Liver (tissue), 9 donors: ENCODE data around the gene KRT26. TPM values are rescaled to one million over a fixed set of nuclear protein-coding genes. Genes with fewer than 3 reads are reported as not detected.

ENCODE experiments used
- DNase-seq: peaks from one replicate; pipeline ENCODE4 v3.0.0-alpha.2; 2017; ENCODE audit warnings: low spot score
- H3K27ac ChIP-seq, 2 donors: one replicate each; pipeline ENCODE4 v1.7.0; 2013; ENCODE audit warnings: inconsistent platforms in 2 of 2, low read length in 2 of 2, control low read depth in 1 of 2, low read depth in 1 of 2, mild to moderate bottlenecking in 1 of 2
- H3K27me3 ChIP-seq, 4 donors: one replicate each; pipeline versions ENCODE4 v1.6.1 to v1.7.0; 2013; ENCODE audit warnings: low read length in 3 of 4, inconsistent platforms in 1 of 4, mild to moderate bottlenecking in 1 of 4, moderate library complexity in 1 of 4; ENCODE audit not compliant: control insufficient read depth in 4 of 4, insufficient read depth in 4 of 4
- H3K36me3 ChIP-seq, 4 donors: one replicate each; pipeline versions ENCODE4 v1.6.1 to v1.7.0; 2013; ENCODE audit warnings: low read length in 3 of 4, mild to moderate bottlenecking in 3 of 4, low read depth in 1 of 4, moderate library complexity in 1 of 4; ENCODE audit not compliant: control insufficient read depth in 4 of 4, insufficient read depth in 3 of 4
- H3K4me1 ChIP-seq, 4 donors: one replicate each; pipeline versions ENCODE4 v1.6.1 to v1.7.0; 2013; ENCODE audit warnings: low read length in 3 of 4, mild to moderate bottlenecking in 3 of 4, moderate library complexity in 1 of 4; ENCODE audit not compliant: control insufficient read depth in 4 of 4, insufficient read depth in 4 of 4
- H3K4me3 ChIP-seq, 3 donors: one replicate each; pipeline versions ENCODE4 v1.6.1 to v1.7.0; 2013; ENCODE audit warnings: low read length in 3 of 3, control low read depth in 1 of 3, low read depth in 1 of 3, mild to moderate bottlenecking in 1 of 3
- H3K9ac ChIP-seq, 2 donors: one replicate each; pipeline ENCODE4 v1.7.0; 2013; ENCODE audit warnings: low read length in 2 of 2, mild to moderate bottlenecking in 2 of 2, moderate library complexity in 2 of 2, control low read depth in 1 of 2, low read depth in 1 of 2
- H3K9me3 ChIP-seq, 4 donors: one replicate each; pipeline versions ENCODE4 v1.6.1 to v1.7.0; 2013; ENCODE audit warnings: low read length in 3 of 4; ENCODE audit not compliant: control insufficient read depth in 4 of 4
- ATF3 ChIP-seq: IDR thresholded peaks from 2 replicates; pipeline ENCODE4 v1.6.1; 2016; ENCODE audit warnings: antibody characterized with exemption
- EGR1 ChIP-seq, 2 donors: IDR thresholded peaks; 2 replicates each; pipeline ENCODE4 v1.6.1; 2016 to 2018; ENCODE audit warnings: antibody characterized with exemption in 2 of 2, low read depth in 2 of 2
- FOXA1 ChIP-seq: IDR thresholded peaks from 2 replicates; pipeline ENCODE4 v1.6.1; 2016; ENCODE audit warnings: antibody characterized with exemption
- FOXA2 ChIP-seq: IDR thresholded peaks from 2 replicates; pipeline ENCODE4 v1.6.1; 2016; ENCODE audit warnings: antibody characterized with exemption
- GABPA ChIP-seq, 2 donors: IDR thresholded peaks in 1 of 2; conservative IDR thresholded peaks in 1 of 2; 2 replicates each; pipeline ENCODE4 v1.6.1; 2016; ENCODE audit warnings: antibody characterized with exemption in 2 of 2, mild to moderate bottlenecking in 1 of 2, moderate library complexity in 1 of 2
- HNF4A ChIP-seq, 2 donors: conservative IDR thresholded peaks; 2 replicates each; pipeline ENCODE4 v1.6.1; 2016; ENCODE audit warnings: antibody characterized with exemption in 2 of 2, mild to moderate bottlenecking in 2 of 2
- HNF4G ChIP-seq: IDR thresholded peaks from 2 replicates; pipeline ENCODE4 v1.6.1; 2016; ENCODE audit warnings: antibody characterized with exemption
- JUND ChIP-seq, 2 donors: IDR thresholded peaks; 2 replicates each; pipeline ENCODE4 v1.6.1; 2016; ENCODE audit warnings: antibody characterized with exemption in 2 of 2
- NR2F2 ChIP-seq: IDR thresholded peaks from 2 replicates; pipeline ENCODE4 v1.6.1; 2016; ENCODE audit warnings: antibody characterized with exemption
- RAD21 ChIP-seq, 2 donors: IDR thresholded peaks; 2 replicates each; pipeline ENCODE4 v1.6.1; 2016; ENCODE audit warnings: antibody characterized with exemption in 2 of 2, mild to moderate bottlenecking in 2 of 2
- REST ChIP-seq: IDR thresholded peaks from 2 replicates; pipeline ENCODE4 v1.6.1; 2016; ENCODE audit warnings: antibody characterized with exemption, mild to moderate bottlenecking
- RXRA ChIP-seq, 2 donors: IDR thresholded peaks; 2 replicates each; pipeline ENCODE4 v1.6.1; 2017 to 2018; ENCODE audit warnings: antibody characterized with exemption in 2 of 2, mild to moderate bottlenecking in 1 of 2
- SP1 ChIP-seq: IDR thresholded peaks from 2 replicates; pipeline ENCODE4 v1.6.1; 2018; ENCODE audit warnings: antibody characterized with exemption, mild to moderate bottlenecking
- TAF1 ChIP-seq: conservative IDR thresholded peaks from 2 replicates; pipeline ENCODE4 v1.6.1; 2016; ENCODE audit warnings: antibody characterized with exemption, mild to moderate bottlenecking
- YY1 ChIP-seq: IDR thresholded peaks from 2 replicates; pipeline ENCODE4 v1.6.1; 2016; ENCODE audit warnings: antibody characterized with exemption, mild to moderate bottlenecking
- ZBTB33 ChIP-seq: IDR thresholded peaks from 2 replicates; pipeline ENCODE4 v1.6.1; 2016; ENCODE audit warnings: antibody characterized with exemption
- WGBS: extraction: QIAGEN DNeasy Blood & Tissue Kit; methylation state at CpG from one replicate; pipeline ENCODE4 v1.1.7; 2013; 5-methylcytosine and 5-hydroxymethylcytosine counted together
- polyA plus RNA-seq, 2 donors: library from polyadenylated mRNA; stranded (reverse) in 1 of 2; unstranded in 1 of 2; fragments of 200-250 nt in 1 of 2; fragments of >200 nt in 1 of 2; fragmentation: Nextera tagmentation in 1 of 2; extraction: Ambion mirVana in 1 of 2; gene quantifications; one replicate each; pipeline versions ENCODE4 v1.2.1 to v1.2.3, GENCODE V29; 2013 to 2015
- total RNA-seq, 2 donors: library from RNA; depleted of rRNA; stranded (reverse); fragments of >200 nt; gene quantifications; one replicate each; pipeline ENCODE4 v1.2.3, GENCODE V29; 2014
- TF ChIP-seq, protein P1 (sequence below): fragments of 150-350 bp; IDR thresholded peaks from 2 replicates; pipeline ENCODE4 v1.5.1; 2017; ENCODE audit warnings: improper control_type of control experiment, low read depth, low read length; ENCODE audit not compliant: missing input control
- TF ChIP-seq, protein P2 (sequence below): IDR thresholded peaks from 2 replicates; pipeline ENCODE4 v1.6.1; 2016; ENCODE audit warnings: antibody characterized with exemption
- donor health status: healthy.
- donor health status: healthy.
- donor health status: healthy.
- donor health status: healthy.
- donor health status: healthy.

Gene KRT26
- total and polyA plus RNA-seq, 4 donors: not detected

GRCh38 chr17:40730970-40731369 lies 41.0 kb downstream of the KRT26 start:
- no peak for TF ChIP-seq FOXA1
- no peak for TF ChIP-seq SP1
- no peak for TF ChIP-seq HNF4G
- Histone ChIP-seq H3K4me1 (peaks cover 0 to 3% (median 1%) of the 10 kb centered on the region in 4 donors), H3K9me3 (no peaks in the 10 kb centered on the region), H3K9ac (no peak overlapping the region), H3K4me3 (no peak overlapping the region), H3K27me3 (no peaks in the 10 kb centered on the region), H3K36me3 (no peaks in the 10 kb centered on the region), H3K27ac (no peak overlapping the region)
- DNase-seq: no peak
- WGBS: 76% methylated on average over 1 of the region's 1 CpG

DNA sequence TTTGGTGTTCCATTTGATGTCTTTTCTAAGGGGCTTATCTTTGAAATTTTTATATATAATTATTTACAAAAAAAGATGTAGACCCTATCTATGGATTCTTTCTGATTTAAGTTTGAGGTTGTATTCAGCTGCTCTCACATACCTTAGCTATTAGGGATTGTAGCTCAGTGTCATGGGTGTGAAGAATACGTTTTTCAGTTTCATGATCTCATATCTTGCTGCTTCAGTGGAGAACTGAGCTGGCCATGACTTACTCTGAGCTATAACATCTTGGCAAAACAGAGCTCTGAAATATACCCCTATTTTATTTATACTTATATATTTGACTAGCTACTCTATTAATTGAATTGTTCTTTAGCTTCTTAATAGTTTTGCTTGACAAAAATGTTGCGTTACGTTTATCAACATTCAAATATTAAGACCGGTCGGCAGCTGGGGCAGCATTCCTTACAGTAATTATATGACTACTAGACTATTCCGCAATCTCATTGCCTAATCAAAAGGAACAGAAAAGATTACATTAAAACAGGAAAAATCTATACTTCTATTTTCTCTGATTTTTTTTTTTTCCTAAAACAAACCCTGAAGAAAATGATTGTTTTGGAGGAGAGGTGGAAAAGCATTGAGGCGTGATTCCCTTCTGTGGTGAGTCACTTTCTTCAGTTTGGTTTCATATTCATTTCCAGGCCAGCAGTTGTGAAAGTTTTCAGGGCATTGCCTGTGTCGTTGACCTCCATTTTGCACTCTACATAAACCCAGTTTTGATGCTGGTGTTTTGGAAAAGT lies 44.4 kb downstream of the KRT26 start:
- H3K27ac ChIP-seq: no peak overlapping the region

More for the DNA sequence above, 44.4 kb downstream of the KRT26 start:
- peaks cover 0 to 3% (median 1%) of the 10 kb centered on the region in 4 donors for H3K4me1 ChIP-seq
- 59% methylated on average over 8 of the region's 8 CpGs for WGBS
- H3K9ac ChIP-seq: no peak overlapping the region
- H3K4me3 ChIP-seq: no peak overlapping the region
- no peaks in the 10 kb centered on the region for H3K36me3 ChIP-seq
- H3K27me3 ChIP-seq: no peaks in the 10 kb centered on the region
- no peak for TF ChIP-seq REST
- TF ChIP-seq ATF3: peak; percentile 82
- no peak for TF ChIP-seq TAF1
- TF ChIP-seq NR2F2: no peak
- no peak for TF ChIP-seq GABPA (IDR thresholded peaks at IDR 0.05 in 1 of 2, conservative IDR thresholded peaks at IDR 0.05 in 1 of 2)
- TF ChIP-seq RAD21 (IDR thresholded peaks at IDR 0.05): peak in 1 of 2 donors; percentile 33
- TF ChIP-seq ZBTB33: no peak
- TF ChIP-seq, protein P1, sequence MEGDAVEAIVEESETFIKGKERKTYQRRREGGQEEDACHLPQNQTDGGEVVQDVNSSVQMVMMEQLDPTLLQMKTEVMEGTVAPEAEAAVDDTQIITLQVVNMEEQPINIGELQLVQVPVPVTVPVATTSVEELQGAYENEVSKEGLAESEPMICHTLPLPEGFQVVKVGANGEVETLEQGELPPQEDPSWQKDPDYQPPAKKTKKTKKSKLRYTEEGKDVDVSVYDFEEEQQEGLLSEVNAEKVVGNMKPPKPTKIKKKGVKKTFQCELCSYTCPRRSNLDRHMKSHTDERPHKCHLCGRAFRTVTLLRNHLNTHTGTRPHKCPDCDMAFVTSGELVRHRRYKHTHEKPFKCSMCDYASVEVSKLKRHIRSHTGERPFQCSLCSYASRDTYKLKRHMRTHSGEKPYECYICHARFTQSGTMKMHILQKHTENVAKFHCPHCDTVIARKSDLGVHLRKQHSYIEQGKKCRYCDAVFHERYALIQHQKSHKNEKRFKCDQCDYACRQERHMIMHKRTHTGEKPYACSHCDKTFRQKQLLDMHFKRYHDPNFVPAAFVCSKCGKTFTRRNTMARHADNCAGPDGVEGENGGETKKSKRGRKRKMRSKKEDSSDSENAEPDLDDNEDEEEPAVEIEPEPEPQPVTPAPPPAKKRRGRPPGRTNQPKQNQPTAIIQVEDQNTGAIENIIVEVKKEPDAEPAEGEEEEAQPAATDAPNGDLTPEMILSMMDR: no peak
- no peak for TF ChIP-seq SP1
- no peak for TF ChIP-seq HNF4G
- TF ChIP-seq JUND (IDR thresholded peaks at IDR 0.05): peak; percentile 56 to 94
- no peak for TF ChIP-seq EGR1 (IDR thresholded peaks at IDR 0.05; ENCODE audit: low read depth in 2 of 2)
- no peak for TF ChIP-seq FOXA1
- TF ChIP-seq HNF4A (conservative IDR thresholded peaks at IDR 0.05): peak in 1 of 2 donors; percentile 20
- TF ChIP-seq YY1: peak; percentile 44
- TF ChIP-seq, protein P2, sequence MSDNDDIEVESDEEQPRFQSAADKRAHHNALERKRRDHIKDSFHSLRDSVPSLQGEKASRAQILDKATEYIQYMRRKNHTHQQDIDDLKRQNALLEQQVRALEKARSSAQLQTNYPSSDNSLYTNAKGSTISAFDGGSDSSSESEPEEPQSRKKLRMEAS: no peak
- no peak for TF ChIP-seq FOXA2
- TF ChIP-seq RXRA (IDR thresholded peaks at IDR 0.05): peak; percentile 57 to 80
- no peaks in the 10 kb centered on the region for H3K9me3 ChIP-seq
- no peak for DNase-seq
